ENCODE measurements around the gene RPL26.
A peak's percentile ranks its signal among the peaks of the same experiment; 100 is the strongest.
"Not testable (repeated sequence)": the region's sequence is repeated elsewhere in the genome, so short reads cannot be mapped to it uniquely, and the experiment has no call there.

The RPL26 gene

DNA sequence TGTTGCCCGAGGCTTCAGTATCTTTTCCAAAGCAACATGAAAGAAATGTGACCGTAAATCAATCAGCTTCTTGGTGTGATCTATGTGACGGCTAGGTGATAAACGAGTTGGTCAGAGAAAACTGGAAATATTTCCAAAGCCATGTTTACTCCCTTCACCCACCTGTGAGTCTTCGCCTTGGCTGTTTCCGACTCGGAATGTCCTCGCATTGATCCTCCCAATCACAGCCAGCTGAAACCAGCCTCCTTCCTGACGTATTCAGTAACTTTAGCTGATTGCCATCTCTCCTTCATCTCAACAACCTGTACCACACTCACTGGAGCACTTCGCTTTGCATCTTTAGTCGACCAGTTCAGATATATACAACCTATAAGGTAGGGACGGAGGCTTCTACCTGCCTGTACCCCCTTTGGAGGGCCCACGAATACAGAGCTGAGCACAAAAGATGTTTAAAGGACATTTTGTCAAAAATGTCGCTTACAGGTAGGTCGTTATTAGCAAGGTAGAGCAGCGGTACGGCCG is 7.2 kb downstream of the RPL26 start:
- H3K27me3 ChIP-seq (ENCODE audit: insufficient read depth, insufficient read length) = no peaks in the 10 kb centered on the region
- H3K9me3 ChIP-seq (ENCODE audit: insufficient read depth, low read length) = no peaks in the 10 kb centered on the region; the same call in 1 of the 2 replicates
- H3K9ac ChIP-seq (ENCODE audit: insufficient read length, low read depth) = peak overlapping the region; percentile 95
- H3K36me3 ChIP-seq (ENCODE audit: insufficient read depth, insufficient read length, low read length) = peaks cover 52% of the 10 kb centered on the region
- DNase-seq (ENCODE audit: low read depth, low spot score) = no peak
- peak overlapping the region; percentile 64 for H3K4me3 ChIP-seq (ENCODE audit: insufficient read length, low read depth)
- TF ChIP-seq YY1 (IDR thresholded peaks at IDR 0.05; ENCODE audit: insufficient read depth, insufficient read length) (no peak), SUZ12 (IDR thresholded peaks at IDR 0.05; ENCODE audit: extremely low read depth, insufficient read depth, insufficient read length) (no peak)
- no peaks in the 10 kb centered on the region for H3K4me1 ChIP-seq (ENCODE audit: insufficient read depth, insufficient read length)

DNA sequence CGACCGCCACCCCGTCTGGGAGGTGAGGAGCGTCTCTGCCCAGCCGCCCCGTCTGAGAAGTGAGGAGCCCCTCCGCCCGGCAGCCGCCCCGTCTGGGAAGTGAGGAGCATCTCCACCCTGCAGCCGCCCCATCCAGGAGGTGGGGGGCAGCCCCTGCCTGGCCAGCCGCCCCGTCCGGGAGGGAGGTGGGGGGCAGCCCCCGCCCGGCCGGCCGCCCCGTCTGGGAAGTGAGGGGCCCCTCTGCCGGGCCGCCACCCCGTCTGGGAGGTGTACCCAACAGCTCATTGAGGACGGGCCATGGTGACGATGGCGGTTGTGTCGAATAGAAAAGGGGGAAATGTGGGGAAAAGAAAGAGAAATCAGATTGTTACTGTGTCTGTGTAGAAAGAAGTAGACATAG is 9.1 kb downstream of the RPL26 start:
- H3K9me3 ChIP-seq (ENCODE audit: insufficient read depth, low read length); H3K4me3 ChIP-seq (ENCODE audit: insufficient read length, low read depth); DNase-seq (ENCODE audit: low read depth, low spot score); H3K4me1 ChIP-seq (ENCODE audit: insufficient read depth, insufficient read length); H3K27me3 ChIP-seq (ENCODE audit: insufficient read depth, insufficient read length); H3K9ac ChIP-seq (ENCODE audit: insufficient read length, low read depth): not testable (repeated sequence)
- peaks cover 48% of the 10 kb centered on the region for H3K36me3 ChIP-seq (ENCODE audit: insufficient read depth, insufficient read length, low read length)

DNA sequence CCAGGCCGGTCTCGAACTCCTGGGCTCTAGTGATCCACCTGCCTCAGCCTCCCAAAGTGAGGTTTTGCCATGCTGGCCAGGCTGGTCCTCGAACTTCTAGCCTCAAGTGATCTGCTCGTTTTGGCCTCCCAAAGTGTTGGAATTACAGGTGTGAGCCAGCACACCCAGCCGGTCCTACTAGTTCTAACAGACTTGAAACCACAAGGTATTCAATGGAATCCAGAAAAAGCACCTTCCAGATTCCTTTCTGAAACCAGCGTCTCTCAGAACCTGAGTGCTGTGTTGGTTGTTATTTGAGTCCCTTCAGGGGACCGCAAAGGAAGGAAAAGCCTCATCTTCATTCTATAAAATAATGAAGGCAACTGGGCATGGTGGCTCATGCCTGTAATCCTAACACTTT is 10.6 kb downstream of the RPL26 start:
- Histone ChIP-seq H3K9ac (ENCODE audit: insufficient read length, low read depth) (no peak overlapping the region), H3K4me3 (ENCODE audit: insufficient read length, low read depth) (no peak overlapping the region), H3K9me3 (ENCODE audit: insufficient read depth, low read length) (no peaks in the 10 kb centered on the region; the same call in 1 of the 2 replicates), H3K27me3 (ENCODE audit: insufficient read depth, insufficient read length) (no peaks in the 10 kb centered on the region), H3K4me1 (ENCODE audit: insufficient read depth, insufficient read length) (peaks cover 2% of the 10 kb centered on the region), H3K36me3 (ENCODE audit: insufficient read depth, insufficient read length, low read length) (peaks cover 36% of the 10 kb centered on the region)
- DNase-seq (ENCODE audit: low read depth, low spot score) = no peak
- TF ChIP-seq ZNF274 (IDR thresholded peaks at IDR 0.05; ENCODE audit: low read depth, low read length) = no peak
- TF ChIP-seq SUZ12 (IDR thresholded peaks at IDR 0.05; ENCODE audit: extremely low read depth, insufficient read depth, insufficient read length) = no peak
- no peak for TF ChIP-seq YY1 (IDR thresholded peaks at IDR 0.05; ENCODE audit: insufficient read depth, insufficient read length)

DNA sequence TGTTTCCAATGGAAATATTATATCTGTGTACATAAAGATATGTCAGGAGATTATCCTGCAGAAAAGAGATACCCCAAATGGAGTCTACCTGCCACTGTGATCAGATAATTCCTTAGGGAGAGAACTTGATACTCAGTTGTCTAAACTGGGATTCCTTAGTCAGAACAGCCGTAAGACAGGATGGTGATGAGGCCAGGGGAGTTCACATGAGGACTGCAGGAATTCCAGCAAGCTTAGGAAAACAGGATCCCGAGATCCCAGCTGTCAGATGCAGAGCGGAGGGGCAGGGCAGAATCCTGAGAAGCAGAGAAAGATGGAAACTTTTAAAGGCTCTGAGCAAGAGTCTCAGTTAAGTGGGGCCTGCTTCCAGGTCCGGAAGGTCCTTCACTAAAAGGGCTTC is 11.2 kb downstream of the RPL26 start:
- peaks cover 31% of the 10 kb centered on the region for H3K36me3 ChIP-seq (ENCODE audit: insufficient read depth, insufficient read length, low read length)

DNA sequence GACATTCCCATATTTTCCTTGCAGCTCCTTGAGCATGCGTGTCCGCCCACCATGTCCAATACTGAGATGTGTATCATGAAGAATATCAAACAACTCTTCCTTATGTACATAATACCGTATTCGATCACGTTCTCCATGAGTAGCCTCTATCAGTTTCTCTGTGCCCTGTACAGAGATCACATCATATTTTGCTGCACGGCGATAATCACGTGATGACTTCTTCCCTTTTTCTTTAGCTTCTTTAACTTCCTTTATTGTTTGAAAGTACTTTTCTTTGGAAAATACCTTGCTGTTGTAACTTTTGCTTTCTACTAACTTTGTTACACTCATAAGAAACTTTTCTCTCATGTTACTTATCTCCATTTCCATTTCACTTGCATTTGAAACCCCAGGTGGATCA is 13.0 kb downstream of the RPL26 start:
- Histone ChIP-seq H3K4me1 (ENCODE audit: insufficient read depth, insufficient read length) (peaks cover 2% of the 10 kb centered on the region), H3K9ac (ENCODE audit: insufficient read length, low read depth) (no peak overlapping the region), H3K4me3 (ENCODE audit: insufficient read length, low read depth) (no peak overlapping the region), H3K9me3 (ENCODE audit: insufficient read depth, low read length) (no peaks in the 10 kb centered on the region; the same call in 1 of the 2 replicates), H3K27me3 (ENCODE audit: insufficient read depth, insufficient read length) (no peaks in the 10 kb centered on the region), H3K36me3 (ENCODE audit: insufficient read depth, insufficient read length, low read length) (peaks cover 25% of the 10 kb centered on the region)
- TF ChIP-seq ZNF274 (IDR thresholded peaks at IDR 0.05; ENCODE audit: low read depth, low read length) (no peak), YY1 (IDR thresholded peaks at IDR 0.05; ENCODE audit: insufficient read depth, insufficient read length) (no peak), SUZ12 (IDR thresholded peaks at IDR 0.05; ENCODE audit: extremely low read depth, insufficient read depth, insufficient read length) (no peak)
- DNase-seq (ENCODE audit: low read depth, low spot score) = no peak

More for the DNA sequence above, 11.2 kb downstream of the RPL26 start:
- Histone ChIP-seq H3K4me3 (ENCODE audit: insufficient read length, low read depth) (no peak overlapping the region), H3K27me3 (ENCODE audit: insufficient read depth, insufficient read length) (no peaks in the 10 kb centered on the region), H3K9me3 (ENCODE audit: insufficient read depth, low read length) (no peaks in the 10 kb centered on the region; the same call in 1 of the 2 replicates), H3K9ac (ENCODE audit: insufficient read length, low read depth) (no peak overlapping the region), H3K4me1 (ENCODE audit: insufficient read depth, insufficient read length) (peaks cover 2% of the 10 kb centered on the region)
- no peak for DNase-seq (ENCODE audit: low read depth, low spot score)
- TF ChIP-seq YY1 (IDR thresholded peaks at IDR 0.05; ENCODE audit: insufficient read depth, insufficient read length) = no peak
- TF ChIP-seq ZNF274 (IDR thresholded peaks at IDR 0.05; ENCODE audit: low read depth, low read length) = no peak
- TF ChIP-seq SUZ12 (IDR thresholded peaks at IDR 0.05; ENCODE audit: extremely low read depth, insufficient read depth, insufficient read length) = no peak

DNA sequence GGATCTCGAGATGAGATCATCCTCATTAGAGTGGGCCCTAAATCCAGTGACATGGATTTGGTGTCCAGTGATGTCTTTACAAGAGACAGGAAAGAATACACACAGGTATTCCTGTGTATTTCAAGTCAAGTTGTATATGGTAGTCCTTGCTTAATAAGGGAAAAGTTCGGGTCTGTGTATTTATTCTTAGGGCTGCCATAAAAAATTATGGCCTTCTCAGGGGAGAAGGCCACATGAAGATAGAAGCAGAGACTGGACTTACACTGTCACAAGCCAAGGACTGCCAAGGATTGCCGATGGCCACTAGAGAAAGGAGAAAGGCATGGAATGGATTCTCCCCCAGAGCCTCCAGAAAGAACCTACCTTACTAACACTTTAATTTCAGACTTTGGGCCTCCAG is 14.8 kb downstream of the RPL26 start:
- no peak for DNase-seq (ENCODE audit: low read depth, low spot score)
- peaks cover 30% of the 10 kb centered on the region for H3K36me3 ChIP-seq (ENCODE audit: insufficient read depth, insufficient read length, low read length)
- no peaks in the 10 kb centered on the region for H3K27me3 ChIP-seq (ENCODE audit: insufficient read depth, insufficient read length)
- no peak overlapping the region for H3K4me3 ChIP-seq (ENCODE audit: insufficient read length, low read depth)
- no peak overlapping the region for H3K9ac ChIP-seq (ENCODE audit: insufficient read length, low read depth)
- TF ChIP-seq ZNF274 (IDR thresholded peaks at IDR 0.05; ENCODE audit: low read depth, low read length) (no peak), YY1 (IDR thresholded peaks at IDR 0.05; ENCODE audit: insufficient read depth, insufficient read length) (no peak), SUZ12 (IDR thresholded peaks at IDR 0.05; ENCODE audit: extremely low read depth, insufficient read depth, insufficient read length) (no peak)
- peaks cover 2% of the 10 kb centered on the region for H3K4me1 ChIP-seq (ENCODE audit: insufficient read depth, insufficient read length)
- no peaks in the 10 kb centered on the region for H3K9me3 ChIP-seq (ENCODE audit: insufficient read depth, low read length)

DNA sequence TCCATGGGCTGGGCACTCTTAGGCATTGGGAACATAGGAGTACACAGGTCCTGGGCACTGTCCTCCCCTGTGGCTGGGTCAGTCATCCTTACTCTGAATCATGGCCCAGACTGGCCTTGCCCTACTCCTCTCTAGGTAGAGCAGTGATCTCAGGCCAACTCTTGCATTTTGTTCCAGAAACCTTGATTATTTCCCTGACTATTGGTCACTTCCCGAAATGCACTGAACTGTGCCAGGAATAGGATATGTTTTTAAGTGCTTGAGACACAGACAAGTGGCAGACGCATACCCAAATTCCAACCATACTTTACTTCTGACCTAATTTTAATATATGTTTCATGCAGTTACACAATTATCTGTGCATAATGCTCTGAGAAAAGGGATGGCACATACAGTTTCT is 16.8 kb downstream of the RPL26 start:
- peaks cover 2% of the 10 kb centered on the region for H3K4me1 ChIP-seq (ENCODE audit: insufficient read depth, insufficient read length)
- peaks cover 27% of the 10 kb centered on the region for H3K36me3 ChIP-seq (ENCODE audit: insufficient read depth, insufficient read length, low read length)
- no peaks in the 10 kb centered on the region for H3K27me3 ChIP-seq (ENCODE audit: insufficient read depth, insufficient read length)
- TF ChIP-seq ZNF274 (IDR thresholded peaks at IDR 0.05; ENCODE audit: low read depth, low read length) = no peak
- TF ChIP-seq YY1 (IDR thresholded peaks at IDR 0.05; ENCODE audit: insufficient read depth, insufficient read length) = no peak
- TF ChIP-seq SUZ12 (IDR thresholded peaks at IDR 0.05; ENCODE audit: extremely low read depth, insufficient read depth, insufficient read length) = no peak
- H3K9me3 ChIP-seq (ENCODE audit: insufficient read depth, low read length) = no peaks in the 10 kb centered on the region
- no peak for DNase-seq (ENCODE audit: low read depth, low spot score)
- no peak overlapping the region for H3K9ac ChIP-seq (ENCODE audit: insufficient read length, low read depth)
- no peak overlapping the region for H3K4me3 ChIP-seq (ENCODE audit: insufficient read length, low read depth)

DNA sequence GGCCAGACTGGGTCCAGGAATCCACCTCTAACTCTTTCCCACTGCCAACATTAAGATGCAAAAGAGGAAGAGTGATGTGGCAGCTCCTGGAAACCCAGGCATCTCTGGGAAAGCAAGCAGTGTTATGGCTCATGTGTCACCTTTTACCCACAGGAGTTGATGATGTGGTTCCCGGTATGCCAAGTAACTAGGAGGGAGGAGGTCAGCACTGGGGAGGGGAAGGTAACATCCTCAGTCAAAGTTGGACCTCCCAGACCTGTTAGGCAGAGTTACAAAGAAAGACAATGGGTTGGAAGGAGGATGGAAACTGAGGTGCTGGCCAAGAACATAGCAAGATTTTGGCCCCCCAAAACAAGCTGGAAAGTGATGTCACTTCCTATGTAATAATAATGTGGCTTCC is 17.9 kb downstream of the RPL26 start:
- Histone ChIP-seq H3K27me3 (ENCODE audit: insufficient read depth, insufficient read length) (no peaks in the 10 kb centered on the region), H3K4me3 (ENCODE audit: insufficient read length, low read depth) (no peak overlapping the region), H3K36me3 (ENCODE audit: insufficient read depth, insufficient read length, low read length) (peaks cover 22% of the 10 kb centered on the region), H3K4me1 (ENCODE audit: insufficient read depth, insufficient read length) (peaks cover 2% of the 10 kb centered on the region), H3K9ac (ENCODE audit: insufficient read length, low read depth) (no peak overlapping the region), H3K9me3 (ENCODE audit: insufficient read depth, low read length) (no peaks in the 10 kb centered on the region)
- DNase-seq (ENCODE audit: low read depth, low spot score) = no peak
- TF ChIP-seq ZNF274 (IDR thresholded peaks at IDR 0.05; ENCODE audit: low read depth, low read length) = no peak
- no peak for TF ChIP-seq YY1 (IDR thresholded peaks at IDR 0.05; ENCODE audit: insufficient read depth, insufficient read length)
- TF ChIP-seq SUZ12 (IDR thresholded peaks at IDR 0.05; ENCODE audit: extremely low read depth, insufficient read depth, insufficient read length) = no peak
